ENCODE measurements around the gene LUM. TPM values are rescaled to one million over a fixed set of nuclear protein-coding genes. Genes with fewer than 3 reads are reported as not detected.

LUM gene, protein sequence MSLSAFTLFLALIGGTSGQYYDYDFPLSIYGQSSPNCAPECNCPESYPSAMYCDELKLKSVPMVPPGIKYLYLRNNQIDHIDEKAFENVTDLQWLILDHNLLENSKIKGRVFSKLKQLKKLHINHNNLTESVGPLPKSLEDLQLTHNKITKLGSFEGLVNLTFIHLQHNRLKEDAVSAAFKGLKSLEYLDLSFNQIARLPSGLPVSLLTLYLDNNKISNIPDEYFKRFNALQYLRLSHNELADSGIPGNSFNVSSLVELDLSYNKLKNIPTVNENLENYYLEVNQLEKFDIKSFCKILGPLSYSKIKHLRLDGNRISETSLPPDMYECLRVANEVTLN
- 7,416 and 8,099 TPM in 2 replicates for total RNA-seq

GRCh38 chr12:91111366-91112325 is at the start of gene LUM:
Gene LUM (minus strand): TSS chr12:91111494. CDS start chr12:91108979, 2,515 bp downstream.

GRCh38 chr12:91057368-91058165 is 53.7 kb downstream of the LUM start, which contains the start of gene KERA:
Gene KERA (minus strand): TSS chr12:91058024. CDS start chr12:91056281, 1,743 bp downstream.

Other genes with a start within 250 kb of the LUM start
- not detected in 2 replicates for gene CCER1, start 156.3 kb downstream of the LUM start, total RNA-seq
- gene EPYC, start 106.5 kb downstream of the LUM start, total RNA-seq = 0.26 and 0.76 TPM in 2 replicates
- gene KERA, start 53.5 kb downstream of the LUM start, total RNA-seq = 0.11 TPM in 1 of 2 replicates, not detected in the other
- gene DCN, start 71.3 kb upstream of the LUM start, total RNA-seq = 6,413 and 6,491 TPM in 2 replicates